GM23338 (cell line): ENCODE data around the gene LSM3.

Experiments
- CREB1 ChIP-seq: fragments of 250-450 bp; sonication (Bioruptor Pico); IDR thresholded peaks from 2 replicates; pipeline ENCODE4 v1.5.0; 2020; ENCODE audit warnings: low read depth, mild to moderate bottlenecking, moderate library complexity
- EZH2 ChIP-seq: fragments of 200-600 bp; sonication (generic); IDR thresholded peaks from one replicate; pipeline ENCODE4 v1.8.0; 2017; ENCODE audit warnings: antibody characterized with exemption, mild to moderate bottlenecking, low read depth; ENCODE audit not compliant: unreplicated experiment
- POLR2AphosphoS5 ChIP-seq: IDR thresholded peaks from 2 replicates; pipeline ENCODE4 v1.6.1; 2016; ENCODE audit warnings: antibody characterized with exemption, low read depth
- ZNF331 ChIP-seq: fragments of 250-450 bp; sonication (Bioruptor Pico); IDR thresholded peaks from 2 replicates; pipeline ENCODE4 v1.5.0; 2020; ENCODE audit warnings: low read depth, mild to moderate bottlenecking, moderate library complexity
- TF ChIP-seq, protein P1 (sequence below), 2 experiments: fragments of 200-600 bp in 1 of 2; sonication (generic) in 1 of 2; conservative IDR thresholded peaks; 2 replicates each; pipeline versions ENCODE4 v1.5.1 to v1.6.1; 2016 to 2017; ENCODE audit warnings: antibody characterized with exemption in 2 of 2, low read depth in 2 of 2, mild to moderate bottlenecking in 2 of 2, moderate library complexity in 1 of 2
- TF ChIP-seq, protein P2 (sequence below): IDR thresholded peaks from one replicate; pipeline ENCODE4 v1.6.1; 2018; ENCODE audit warnings: antibody characterized with exemption; ENCODE audit not compliant: unreplicated experiment
- TF ChIP-seq, protein P3 (sequence below): IDR thresholded peaks from 2 replicates; pipeline ENCODE4 v1.6.1; 2016; ENCODE audit warnings: antibody characterized with exemption

DNA sequence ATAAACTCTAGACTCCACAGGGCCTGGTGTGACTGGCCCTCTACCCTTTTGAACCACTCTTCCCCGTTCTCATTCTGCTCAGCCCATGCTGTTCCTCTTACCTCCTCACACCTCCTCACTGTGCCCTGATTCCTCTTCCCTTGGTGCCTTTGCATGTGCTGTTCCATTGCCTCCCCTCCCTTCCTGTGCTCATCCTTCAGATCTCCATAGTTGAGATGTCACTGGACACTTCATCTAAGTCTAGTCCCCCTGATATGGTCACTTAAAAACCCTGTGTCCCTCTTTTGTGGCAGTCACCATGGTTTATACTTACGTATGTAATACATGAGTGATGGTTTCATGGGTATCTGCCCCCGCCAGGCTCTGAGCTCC is 69.8 kb downstream of the LSM3 start:
- TF ChIP-seq, protein P1, sequence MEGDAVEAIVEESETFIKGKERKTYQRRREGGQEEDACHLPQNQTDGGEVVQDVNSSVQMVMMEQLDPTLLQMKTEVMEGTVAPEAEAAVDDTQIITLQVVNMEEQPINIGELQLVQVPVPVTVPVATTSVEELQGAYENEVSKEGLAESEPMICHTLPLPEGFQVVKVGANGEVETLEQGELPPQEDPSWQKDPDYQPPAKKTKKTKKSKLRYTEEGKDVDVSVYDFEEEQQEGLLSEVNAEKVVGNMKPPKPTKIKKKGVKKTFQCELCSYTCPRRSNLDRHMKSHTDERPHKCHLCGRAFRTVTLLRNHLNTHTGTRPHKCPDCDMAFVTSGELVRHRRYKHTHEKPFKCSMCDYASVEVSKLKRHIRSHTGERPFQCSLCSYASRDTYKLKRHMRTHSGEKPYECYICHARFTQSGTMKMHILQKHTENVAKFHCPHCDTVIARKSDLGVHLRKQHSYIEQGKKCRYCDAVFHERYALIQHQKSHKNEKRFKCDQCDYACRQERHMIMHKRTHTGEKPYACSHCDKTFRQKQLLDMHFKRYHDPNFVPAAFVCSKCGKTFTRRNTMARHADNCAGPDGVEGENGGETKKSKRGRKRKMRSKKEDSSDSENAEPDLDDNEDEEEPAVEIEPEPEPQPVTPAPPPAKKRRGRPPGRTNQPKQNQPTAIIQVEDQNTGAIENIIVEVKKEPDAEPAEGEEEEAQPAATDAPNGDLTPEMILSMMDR (conservative IDR thresholded peaks at IDR 0.05; ENCODE audit: low read depth in 2 of 2): no peak
- TF ChIP-seq EZH2: no peak
- TF ChIP-seq CREB1 (CRISPR knock-in tag): no peak
- TF ChIP-seq POLR2AphosphoS5: no peak
- TF ChIP-seq ZNF331 (CRISPR knock-in tag): no peak
- TF ChIP-seq, protein P2, sequence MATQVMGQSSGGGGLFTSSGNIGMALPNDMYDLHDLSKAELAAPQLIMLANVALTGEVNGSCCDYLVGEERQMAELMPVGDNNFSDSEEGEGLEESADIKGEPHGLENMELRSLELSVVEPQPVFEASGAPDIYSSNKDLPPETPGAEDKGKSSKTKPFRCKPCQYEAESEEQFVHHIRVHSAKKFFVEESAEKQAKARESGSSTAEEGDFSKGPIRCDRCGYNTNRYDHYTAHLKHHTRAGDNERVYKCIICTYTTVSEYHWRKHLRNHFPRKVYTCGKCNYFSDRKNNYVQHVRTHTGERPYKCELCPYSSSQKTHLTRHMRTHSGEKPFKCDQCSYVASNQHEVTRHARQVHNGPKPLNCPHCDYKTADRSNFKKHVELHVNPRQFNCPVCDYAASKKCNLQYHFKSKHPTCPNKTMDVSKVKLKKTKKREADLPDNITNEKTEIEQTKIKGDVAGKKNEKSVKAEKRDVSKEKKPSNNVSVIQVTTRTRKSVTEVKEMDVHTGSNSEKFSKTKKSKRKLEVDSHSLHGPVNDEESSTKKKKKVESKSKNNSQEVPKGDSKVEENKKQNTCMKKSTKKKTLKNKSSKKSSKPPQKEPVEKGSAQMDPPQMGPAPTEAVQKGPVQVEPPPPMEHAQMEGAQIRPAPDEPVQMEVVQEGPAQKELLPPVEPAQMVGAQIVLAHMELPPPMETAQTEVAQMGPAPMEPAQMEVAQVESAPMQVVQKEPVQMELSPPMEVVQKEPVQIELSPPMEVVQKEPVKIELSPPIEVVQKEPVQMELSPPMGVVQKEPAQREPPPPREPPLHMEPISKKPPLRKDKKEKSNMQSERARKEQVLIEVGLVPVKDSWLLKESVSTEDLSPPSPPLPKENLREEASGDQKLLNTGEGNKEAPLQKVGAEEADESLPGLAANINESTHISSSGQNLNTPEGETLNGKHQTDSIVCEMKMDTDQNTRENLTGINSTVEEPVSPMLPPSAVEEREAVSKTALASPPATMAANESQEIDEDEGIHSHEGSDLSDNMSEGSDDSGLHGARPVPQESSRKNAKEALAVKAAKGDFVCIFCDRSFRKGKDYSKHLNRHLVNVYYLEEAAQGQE: no peak
- TF ChIP-seq, protein P3, sequence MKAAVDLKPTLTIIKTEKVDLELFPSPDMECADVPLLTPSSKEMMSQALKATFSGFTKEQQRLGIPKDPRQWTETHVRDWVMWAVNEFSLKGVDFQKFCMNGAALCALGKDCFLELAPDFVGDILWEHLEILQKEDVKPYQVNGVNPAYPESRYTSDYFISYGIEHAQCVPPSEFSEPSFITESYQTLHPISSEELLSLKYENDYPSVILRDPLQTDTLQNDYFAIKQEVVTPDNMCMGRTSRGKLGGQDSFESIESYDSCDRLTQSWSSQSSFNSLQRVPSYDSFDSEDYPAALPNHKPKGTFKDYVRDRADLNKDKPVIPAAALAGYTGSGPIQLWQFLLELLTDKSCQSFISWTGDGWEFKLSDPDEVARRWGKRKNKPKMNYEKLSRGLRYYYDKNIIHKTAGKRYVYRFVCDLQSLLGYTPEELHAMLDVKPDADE: no peak
